ENCODE data around the gene YIPF2.

YIPF2 gene

DNA sequence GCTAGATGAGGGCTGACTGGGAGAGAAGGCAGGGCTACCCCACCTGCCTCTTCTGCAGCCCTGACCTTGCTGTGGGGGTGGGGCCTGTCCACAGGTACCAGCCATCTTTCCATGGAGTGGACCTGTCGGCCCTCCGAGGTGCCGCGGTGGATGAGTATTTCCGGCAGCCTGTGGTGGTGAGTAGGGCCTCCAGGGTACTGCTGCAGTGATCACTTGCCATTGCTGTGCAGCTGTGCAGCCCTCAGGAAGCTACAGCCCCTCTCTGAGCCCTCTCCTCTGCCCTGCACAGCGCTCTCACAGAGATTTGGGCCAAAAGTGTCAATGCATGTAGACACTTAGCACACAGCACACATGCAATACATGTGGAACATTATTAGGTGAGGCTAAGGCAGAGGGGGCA lies 11.8 kb downstream of the YIPF2 start:
- TF ChIP-seq, protein P1, sequence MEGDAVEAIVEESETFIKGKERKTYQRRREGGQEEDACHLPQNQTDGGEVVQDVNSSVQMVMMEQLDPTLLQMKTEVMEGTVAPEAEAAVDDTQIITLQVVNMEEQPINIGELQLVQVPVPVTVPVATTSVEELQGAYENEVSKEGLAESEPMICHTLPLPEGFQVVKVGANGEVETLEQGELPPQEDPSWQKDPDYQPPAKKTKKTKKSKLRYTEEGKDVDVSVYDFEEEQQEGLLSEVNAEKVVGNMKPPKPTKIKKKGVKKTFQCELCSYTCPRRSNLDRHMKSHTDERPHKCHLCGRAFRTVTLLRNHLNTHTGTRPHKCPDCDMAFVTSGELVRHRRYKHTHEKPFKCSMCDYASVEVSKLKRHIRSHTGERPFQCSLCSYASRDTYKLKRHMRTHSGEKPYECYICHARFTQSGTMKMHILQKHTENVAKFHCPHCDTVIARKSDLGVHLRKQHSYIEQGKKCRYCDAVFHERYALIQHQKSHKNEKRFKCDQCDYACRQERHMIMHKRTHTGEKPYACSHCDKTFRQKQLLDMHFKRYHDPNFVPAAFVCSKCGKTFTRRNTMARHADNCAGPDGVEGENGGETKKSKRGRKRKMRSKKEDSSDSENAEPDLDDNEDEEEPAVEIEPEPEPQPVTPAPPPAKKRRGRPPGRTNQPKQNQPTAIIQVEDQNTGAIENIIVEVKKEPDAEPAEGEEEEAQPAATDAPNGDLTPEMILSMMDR (conservative IDR thresholded peaks at IDR 0.05; ENCODE audit: low read depth, low read length) = no peak
- H3K4me3 ChIP-seq (ENCODE audit: low read length) = no peak overlapping the region
- DNase-seq (ENCODE audit: low read depth) = no peak

DNA sequence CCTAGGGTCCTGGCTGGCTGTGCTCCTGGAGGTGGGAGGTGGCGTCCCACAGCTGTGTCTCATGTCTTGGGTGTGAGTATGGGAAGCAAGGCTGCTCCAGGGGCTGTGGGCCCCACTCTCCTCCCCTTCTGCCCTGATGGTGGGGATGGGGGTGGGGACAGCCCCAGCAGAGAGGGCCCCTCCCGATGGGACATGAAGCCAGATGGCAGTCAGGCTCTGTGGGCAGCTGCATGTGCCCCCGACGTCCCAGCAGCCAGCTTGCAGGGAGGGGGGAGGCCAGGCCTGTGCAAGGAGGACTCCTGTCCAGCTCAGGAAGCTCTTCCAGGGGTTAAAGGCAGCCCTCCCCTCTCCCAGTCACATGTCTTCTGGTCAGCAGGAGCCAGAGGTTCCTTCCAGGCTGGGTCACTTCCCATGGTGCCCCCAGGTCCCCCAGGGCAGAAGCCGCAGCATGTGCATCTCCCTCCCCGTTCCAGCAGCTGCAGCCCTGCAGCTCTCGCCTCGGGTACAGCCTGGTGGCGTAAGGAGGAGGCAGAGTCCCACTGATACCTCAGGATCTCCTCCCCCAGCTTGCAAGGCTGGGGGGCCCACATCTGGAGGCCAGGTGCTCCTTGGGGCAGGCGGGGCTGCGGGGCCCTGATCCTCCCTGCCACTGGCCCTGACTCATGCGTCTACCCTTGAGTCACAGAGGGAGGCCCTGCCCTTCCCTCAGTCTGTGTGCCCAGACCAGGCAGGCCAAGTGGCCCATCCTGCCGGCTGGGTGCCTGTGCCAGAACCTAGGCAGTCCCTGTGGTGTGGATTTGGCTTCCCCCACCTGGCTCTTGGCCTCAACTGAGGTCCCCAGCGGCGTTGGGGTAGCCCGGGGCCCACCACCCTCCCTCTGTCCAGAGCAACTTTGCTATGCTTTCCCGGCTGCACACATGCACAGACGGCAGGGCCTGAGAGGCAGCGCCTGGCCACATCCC lies 13.0 kb downstream of the YIPF2 start:
- TF ChIP-seq, protein P1 (conservative IDR thresholded peaks at IDR 0.05; ENCODE audit: low read depth, low read length) = no peak
- H3K4me3 ChIP-seq (ENCODE audit: low read length) = no peak overlapping the region
- DNase-seq (ENCODE audit: low read depth) = no peak

- DNase-seq (ENCODE audit: low read depth) = no peak
- TF ChIP-seq, protein P1 (conservative IDR thresholded peaks at IDR 0.05; ENCODE audit: low read depth, low read length) = no peak
- H3K4me3 ChIP-seq (ENCODE audit: low read length) = no peak overlapping the region
Measured at GRCh38 chr19:10913716-10914340, 14.6 kb downstream of the YIPF2 start.

- TF ChIP-seq, protein P1 (conservative IDR thresholded peaks at IDR 0.05; ENCODE audit: low read depth, low read length) = no peak
Measured at GRCh38 chr19:10912619-10913018, 15.8 kb downstream of the YIPF2 start.

GRCh38 chr19:10911579-10912363 lies 16.7 kb downstream of the YIPF2 start:
- no peak overlapping the region for H3K4me3 ChIP-seq (ENCODE audit: low read length)
- no peak for DNase-seq (ENCODE audit: low read depth)
- TF ChIP-seq, protein P1 (conservative IDR thresholded peaks at IDR 0.05; ENCODE audit: low read depth, low read length) = no peak

More at GRCh38 chr19:10912619-10913018, 15.8 kb downstream of the YIPF2 start:
- no peak overlapping the region for H3K4me3 ChIP-seq (ENCODE audit: low read length)
- DNase-seq (ENCODE audit: low read depth) = no peak

- H3K4me3 ChIP-seq (ENCODE audit: low read length) = no peak overlapping the region
- TF ChIP-seq, protein P1 (conservative IDR thresholded peaks at IDR 0.05; ENCODE audit: low read depth, low read length) = no peak
- no peak for DNase-seq (ENCODE audit: low read depth)
Measured at GRCh38 chr19:10908380-10908960, 20.0 kb downstream of the YIPF2 start.

Data from retinal pigment epithelial cell (primary cell).